Measurements from ENCODE around the gene DRP2.

Gene DRP2

DNA sequence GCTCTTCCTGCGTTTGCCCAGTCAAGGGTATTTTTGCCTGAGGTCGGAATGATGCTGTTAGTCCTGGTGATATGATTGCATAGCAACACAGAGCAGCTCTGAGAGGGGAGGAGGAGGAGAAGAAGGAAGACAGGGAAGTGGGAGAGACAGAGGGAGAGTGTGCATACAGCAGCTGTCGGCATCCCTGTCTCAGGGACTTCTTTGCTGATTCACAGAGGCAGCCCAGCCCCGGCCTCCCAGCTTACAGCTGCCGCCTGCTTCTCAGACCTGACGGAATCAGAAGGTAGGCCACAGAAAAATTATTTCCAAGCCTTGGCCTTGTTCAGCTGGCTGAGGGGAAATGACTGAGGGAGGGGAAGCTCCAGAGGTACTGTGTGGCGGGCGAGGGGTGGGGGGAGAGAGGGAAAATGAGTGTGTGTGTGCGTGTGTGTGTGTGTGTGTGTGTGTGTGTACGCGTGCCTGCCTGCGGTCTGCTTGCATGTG lies 319 bp downstream of the DRP2 start:
- DNase-seq (ENCODE audit: low read depth) = no peak
- no peak for TF ChIP-seq CTCF (IDR thresholded peaks at IDR 0.05; ENCODE audit: control insufficient read depth, insufficient read depth, low read depth, low read length, missing control alignments)
- H3K4me3 ChIP-seq (ENCODE audit: control insufficient read depth, low read depth, low read length) = peak overlapping the region; percentile 9

- DNase-seq (ENCODE audit: low read depth) = no peak
- no peak for TF ChIP-seq CTCF (IDR thresholded peaks at IDR 0.05; ENCODE audit: control insufficient read depth, insufficient read depth, low read depth, low read length, missing control alignments)
- H3K4me3 ChIP-seq (ENCODE audit: control insufficient read depth, low read depth, low read length) = no peak overlapping the region; the same call in 1 of the 2 replicates
These were observed 1.2 kb downstream of the DRP2 start for GRCh38 chrX:101220662-101221260.

DNA sequence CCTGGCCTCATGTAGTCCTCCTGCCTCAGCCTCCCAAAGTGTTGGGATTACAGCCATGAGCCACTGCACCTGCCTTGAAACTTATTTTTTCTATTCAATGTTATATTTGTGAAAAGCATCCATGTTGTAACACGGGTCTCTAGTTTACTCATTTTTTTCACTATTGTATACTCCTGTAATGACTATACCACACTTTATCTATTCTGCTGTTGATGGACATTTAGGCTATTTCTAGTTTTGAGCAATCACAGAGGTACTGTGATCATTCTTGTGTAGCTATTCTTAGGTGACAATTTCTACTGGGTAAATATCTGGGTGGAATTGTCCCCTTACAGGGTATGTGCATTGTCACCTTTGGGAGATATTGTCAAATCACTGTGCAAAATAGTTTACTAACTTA lies 3.6 kb downstream of the DRP2 start:
- TF ChIP-seq CTCF (IDR thresholded peaks at IDR 0.05; ENCODE audit: control insufficient read depth, insufficient read depth, low read depth, low read length, missing control alignments) = no peak
- DNase-seq (ENCODE audit: low read depth) = no peak
- no peak overlapping the region for H3K4me3 ChIP-seq (ENCODE audit: control insufficient read depth, low read depth, low read length)

- no peak for DNase-seq (ENCODE audit: low read depth)
- no peak for TF ChIP-seq CTCF (IDR thresholded peaks at IDR 0.05; ENCODE audit: control insufficient read depth, insufficient read depth, low read depth, low read length, missing control alignments)
- H3K4me3 ChIP-seq (ENCODE audit: control insufficient read depth, low read depth, low read length) = no peak overlapping the region
These were observed 9.6 kb downstream of the DRP2 start for GRCh38 chrX:101229170-101229569.

- H3K4me3 ChIP-seq (ENCODE audit: control insufficient read depth, low read depth, low read length) = no peak overlapping the region
- DNase-seq (ENCODE audit: low read depth) = no peak
- no peak for TF ChIP-seq CTCF (IDR thresholded peaks at IDR 0.05; ENCODE audit: control insufficient read depth, insufficient read depth, low read depth, low read length, missing control alignments)
These were observed 11.1 kb downstream of the DRP2 start for GRCh38 chrX:101230636-101231035.

GRCh38 chrX:101231080-101231479 lies 11.5 kb downstream of the DRP2 start:
- no peak overlapping the region for H3K4me3 ChIP-seq (ENCODE audit: control insufficient read depth, low read depth, low read length)
- no peak for DNase-seq (ENCODE audit: low read depth)
- TF ChIP-seq CTCF (IDR thresholded peaks at IDR 0.05; ENCODE audit: control insufficient read depth, insufficient read depth, low read depth, low read length, missing control alignments) = no peak

Measured in AG09309 (cell line).